NCI-H524 (cell line): ENCODE results near the gene ZNF462.

Experiments
- DNase-seq, 2 experiments: peaks; one replicate each; lab custom pipeline; 2025; lab: John Stamatoyannopoulos, UW

The ZNF462 gene

DNA sequence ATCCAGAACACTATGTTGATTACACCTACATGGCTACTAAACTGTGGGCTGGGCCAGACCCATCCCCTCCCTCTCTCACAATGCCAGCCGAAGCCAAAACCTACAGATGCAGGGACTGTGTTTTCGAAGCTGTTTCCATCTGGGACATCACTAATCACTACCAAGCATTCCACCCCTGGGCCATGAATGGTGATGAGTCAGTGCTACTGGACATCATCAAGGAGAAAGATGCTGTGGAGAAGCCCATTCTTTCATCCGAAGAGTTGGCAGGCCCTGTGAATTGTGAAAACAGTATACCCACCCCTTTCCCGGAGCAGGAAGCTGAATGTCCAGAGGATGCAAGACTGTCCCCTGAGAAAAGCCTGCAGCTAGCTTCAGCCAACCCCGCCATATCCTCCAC is 65.0 kb downstream of the ZNF462 start:
- no peak for DNase-seq

DNA sequence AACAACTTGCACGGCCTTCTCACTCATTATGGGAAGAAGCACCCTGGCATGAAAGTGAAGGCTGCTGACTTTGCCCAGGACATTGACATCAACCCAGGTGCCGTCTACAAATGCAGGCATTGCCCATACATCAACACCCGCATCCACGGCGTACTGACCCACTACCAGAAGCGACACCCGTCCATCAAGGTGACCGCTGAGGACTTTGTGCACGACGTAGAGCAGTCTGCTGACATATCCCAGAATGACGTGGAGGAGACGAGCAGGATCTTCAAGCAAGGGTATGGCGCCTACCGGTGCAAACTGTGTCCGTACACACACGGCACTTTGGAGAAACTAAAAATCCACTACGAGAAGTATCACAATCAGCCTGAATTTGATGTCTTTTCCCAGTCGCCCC is 65.4 kb downstream of the ZNF462 start:
- DNase-seq = no peak

GRCh38 chr9:106929471-106930177 is 66.7 kb downstream of the ZNF462 start:
- no peak for DNase-seq

- no peak for DNase-seq
Measured at GRCh38 chr9:106930477-106930876, 67.5 kb downstream of the ZNF462 start.

GRCh38 chr9:106931466-106931865 is 68.5 kb downstream of the ZNF462 start:
- DNase-seq = no peak

GRCh38 chr9:106932178-106932577 is 69.2 kb downstream of the ZNF462 start:
- no peak for DNase-seq

DNA sequence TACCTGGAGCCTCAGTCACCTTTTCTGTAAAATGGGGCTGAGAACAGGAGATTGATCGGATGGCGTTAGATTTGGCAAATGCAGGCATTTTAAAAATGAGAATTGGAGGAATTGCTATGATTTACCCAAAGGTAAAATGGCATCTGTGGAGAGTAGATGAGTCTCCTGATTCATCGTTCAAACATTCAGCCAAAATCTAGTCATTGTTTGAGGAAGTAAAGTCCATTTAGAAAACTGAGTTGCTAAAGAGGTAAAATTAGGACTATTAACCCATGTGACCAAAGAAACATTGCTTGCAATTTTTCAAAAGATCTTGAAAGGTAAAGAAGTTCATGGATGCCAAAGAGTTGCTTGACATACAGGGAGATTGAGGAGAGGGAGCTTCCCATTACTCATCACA is 69.7 kb downstream of the ZNF462 start:
- no peak for DNase-seq

- no peak for DNase-seq
Measured at GRCh38 chr9:106933470-106933869, 70.5 kb downstream of the ZNF462 start.

- no peak for DNase-seq
Measured at GRCh38 chr9:106934442-106935238, 71.7 kb downstream of the ZNF462 start.

DNA sequence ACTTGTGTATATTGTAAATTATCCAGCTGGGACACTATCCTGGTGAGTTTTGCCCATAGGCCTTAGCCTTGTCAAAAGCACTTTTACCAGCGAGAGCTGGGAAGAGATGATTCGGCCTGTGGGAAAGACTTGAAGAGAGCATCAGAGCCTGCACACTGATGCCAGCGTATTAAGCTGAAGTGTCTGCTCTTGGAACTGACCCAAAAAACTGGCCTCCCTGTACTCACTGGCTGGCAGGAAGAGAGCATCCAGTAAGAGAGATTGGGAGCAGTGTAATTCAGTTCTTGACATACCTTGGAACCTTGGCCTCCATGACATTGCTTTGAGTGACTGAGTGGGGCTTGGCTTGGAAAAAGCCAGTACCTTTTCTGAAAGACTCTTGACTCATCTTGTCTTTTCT is 73.7 kb downstream of the ZNF462 start:
- peak in 1 of 2 experiments; percentile 18 for DNase-seq

DNA sequence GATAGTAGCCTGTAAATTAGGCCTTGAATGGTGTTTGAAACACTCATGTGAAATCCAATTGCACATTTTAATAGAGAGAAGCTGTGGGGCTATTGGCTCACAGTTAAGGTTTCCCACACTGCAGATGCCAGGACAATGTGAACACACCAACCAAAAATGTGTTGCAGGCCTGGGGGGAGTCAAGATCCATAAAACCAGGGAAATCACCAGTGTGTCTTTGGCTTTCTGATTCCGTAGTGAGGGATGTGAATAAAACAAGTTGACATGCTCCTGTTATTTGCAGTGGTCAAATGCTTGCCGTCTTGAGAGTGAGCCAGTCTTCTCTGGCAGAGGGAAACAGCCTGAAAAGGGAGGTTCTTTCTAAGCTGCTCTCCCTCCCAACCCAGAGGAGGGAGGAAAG is 79.0 kb downstream of the ZNF462 start:
- DNase-seq = no peak

DNA sequence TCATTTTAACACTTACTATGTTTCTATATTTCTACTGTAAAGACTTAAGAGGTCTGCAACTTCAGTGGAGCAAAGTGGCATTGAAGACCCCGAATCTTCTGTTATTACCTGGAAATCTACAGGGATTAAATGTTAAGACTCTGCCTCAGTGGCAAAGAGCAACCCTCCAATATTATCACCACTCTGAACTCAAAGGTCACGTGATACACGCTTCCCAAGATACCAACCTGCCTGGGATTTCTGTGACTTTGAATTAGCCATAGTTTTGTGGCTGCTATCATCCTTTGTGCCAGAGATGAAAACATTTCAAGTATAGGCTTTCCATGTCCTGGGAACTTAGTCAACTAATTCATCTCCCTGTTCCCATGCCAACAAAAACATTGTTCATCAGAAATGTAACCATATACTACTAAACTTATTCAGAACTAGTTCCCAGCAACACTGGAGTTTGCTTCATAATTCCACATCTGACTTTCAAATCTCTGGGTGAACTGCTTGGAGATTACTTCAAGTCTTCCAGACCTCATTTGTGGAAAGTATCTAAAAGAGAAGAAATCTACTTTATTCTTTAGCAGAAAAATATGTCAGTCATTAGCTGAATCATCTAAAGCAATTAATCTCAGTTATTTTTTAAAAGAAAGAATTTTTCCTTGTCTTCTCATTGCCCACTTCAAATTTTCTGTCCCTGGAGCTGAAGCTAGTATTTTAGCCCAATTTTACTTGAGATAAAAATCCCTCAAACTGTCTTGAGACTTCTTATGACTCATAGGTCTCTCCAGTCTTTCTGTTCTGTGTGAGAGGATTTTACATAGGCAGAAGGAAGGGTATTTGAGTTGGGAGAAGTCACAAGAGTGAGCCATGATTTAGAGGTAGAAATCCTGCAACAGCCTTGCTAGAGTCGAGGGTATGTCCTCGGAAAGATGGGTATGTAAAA is 83.0 kb downstream of the ZNF462 start:
- DNase-seq = no peak

GRCh38 chr9:106947106-106947900 is 84.3 kb downstream of the ZNF462 start:
- no peak for DNase-seq

- no peak for DNase-seq
Measured at GRCh38 chr9:106953174-106953573, 90.2 kb downstream of the ZNF462 start.

GRCh38 chr9:106954558-106954957 is 91.6 kb downstream of the ZNF462 start:
- DNase-seq = no peak

GRCh38 chr9:106954974-106955850 is 92.2 kb downstream of the ZNF462 start:
- DNase-seq = no peak

GRCh38 chr9:106956971-106957370 is 94.0 kb downstream of the ZNF462 start:
- DNase-seq = no peak

- DNase-seq = no peak
Measured at GRCh38 chr9:106958955-106959657, 96.1 kb downstream of the ZNF462 start.

- no peak for DNase-seq
Measured at GRCh38 chr9:106960258-106960657, 97.3 kb downstream of the ZNF462 start.

- DNase-seq = no peak
Measured at GRCh38 chr9:106961623-106962022, 98.7 kb downstream of the ZNF462 start.
